HEK293T (cell line): ENCODE measurements around the gene ALDH3A2.

Experiments used
- CTCF ChIA-PET: fragments of 350-600 bp; formaldehyde crosslinking; extraction: SDS; loops from one replicate; lab custom pipeline; 2021; ENCODE audit warnings: antibody characterized with exemption, inconsistent platforms; lab: Yijun Ruan, JAX
- POLR2A ChIA-PET: fragments of 350-600 bp; formaldehyde crosslinking; extraction: SDS; loops from one replicate; lab custom pipeline; 2020; ENCODE audit warnings: antibody characterized with exemption, inconsistent platforms; lab: Yijun Ruan, JAX
- DNase-seq: peaks from one replicate; pipeline ENCODE4 v3.0.0; 2012; ENCODE audit warnings: mixed read lengths; ENCODE audit errors: extremely low spot score
- ARNT ChIP-seq: fragments of 450-650 bp; IDR thresholded peaks from 2 replicates; pipeline ENCODE4 v1.6.1; 2017; ENCODE audit warnings: mild to moderate bottlenecking
- CTBP1 ChIP-seq: fragments of 450-650 bp; IDR thresholded peaks from 2 replicates; pipeline ENCODE4 v1.6.1; 2016; ENCODE audit warnings: borderline replicate concordance
- ELF4 ChIP-seq: fragments of 450-650 bp; IDR thresholded peaks from 2 replicates; pipeline ENCODE4 v1.6.1; 2017; ENCODE audit warnings: antibody characterized with exemption
- FOXK2 ChIP-seq: fragments of 450-650 bp; IDR thresholded peaks from 2 replicates; pipeline ENCODE4 v1.6.1; 2016; ENCODE audit warnings: mild to moderate bottlenecking
- FOXM1 ChIP-seq: fragments of 450-650 bp; IDR thresholded peaks from 2 replicates; pipeline ENCODE4 v1.6.1; 2017; ENCODE audit warnings: mild to moderate bottlenecking, borderline replicate concordance
- HDGF ChIP-seq: fragments of 450-650 bp; IDR thresholded peaks from 2 replicates; pipeline ENCODE4 v1.6.1; 2017; ENCODE audit warnings: antibody characterized with exemption, borderline replicate concordance
- L3MBTL2 ChIP-seq: fragments of 450-650 bp; conservative IDR thresholded peaks from 2 replicates; pipeline ENCODE4 v1.6.1; 2016; ENCODE audit warnings: mild to moderate bottlenecking
- NFRKB ChIP-seq: fragments of 450-650 bp; IDR thresholded peaks from 2 replicates; pipeline ENCODE4 v1.6.1; 2016; ENCODE audit warnings: mild to moderate bottlenecking, moderate library complexity
- PKNOX1 ChIP-seq: fragments of 450-650 bp; IDR thresholded peaks from 2 replicates; pipeline ENCODE4 v1.6.1; 2016
- SP1 ChIP-seq: fragments of 450-650 bp; IDR thresholded peaks from 2 replicates; pipeline ENCODE4 v1.6.1; 2017
- SUZ12 ChIP-seq: fragments of 450-650 bp; IDR thresholded peaks from 2 replicates; pipeline ENCODE4 v1.6.1; 2016; ENCODE audit warnings: mild to moderate bottlenecking
- TARDBP ChIP-seq: fragments of 450-650 bp; IDR thresholded peaks from 2 replicates; pipeline ENCODE4 v1.6.1; 2016
- ZNF384 ChIP-seq: fragments of 450-650 bp; IDR thresholded peaks from 2 replicates; pipeline ENCODE4 v1.6.1; 2016

ALDH3A2 gene

GRCh38 chr17:19641687-19642372 is 6.7 kb upstream of the ALDH3A2 start:
- ChIA-PET POLR2A (no interaction called here), CTCF (interaction anchor here (1.1 kb wide), 1 partner anchor 126 kb away, joined by 4 read pairs; no protein-coding TSS in a partner anchor)
- no peak for DNase-seq
- TF ChIP-seq SUZ12 (no peak), CTBP1 (no peak), FOXM1 (no peak), HDGF (no peak), SP1 (no peak), ZNF384 (no peak), ELF4 (no peak), PKNOX1 (no peak), NFRKB (no peak), L3MBTL2 (no peak), TARDBP (no peak)

- TF ChIP-seq ELF4 (no peak), PKNOX1 (no peak), ARNT (no peak), CTBP1 (no peak), FOXM1 (no peak), NFRKB (no peak)
- no peak for DNase-seq
- POLR2A ChIA-PET, result interaction anchor here (2.0 kb wide), 1 partner anchor 108 kb away, joined by 8 read pairs; the partner anchor contains the start of gene SLC47A1
- CTCF ChIA-PET, result interaction anchor here (1.1 kb wide), 2 partner anchors 9 to 127 kb away, joined by 4 to 10 read pairs; no protein-coding TSS in a partner anchor
Observed at GRCh38 chr17:19642373-19642893, 6.1 kb upstream of the ALDH3A2 start.

GRCh38 chr17:19644493-19645210 is 3.9 kb upstream of the ALDH3A2 start:
- DNase-seq, result no peak
- POLR2A ChIA-PET, result interaction anchor here (1.4 to 2.0 kb wide), 2 partner anchors 22 to 111 kb away, joined by 3 to 8 read pairs; partner anchors contain the start of gene SLC47A1
- CTCF ChIA-PET, result interaction anchor here (0.5 to 1.3 kb wide), 2 partner anchors 131 to 332 kb away, joined by 3 read pairs; no protein-coding TSS in a partner anchor
- no peak for TF ChIP-seq TARDBP
- TF ChIP-seq ARNT, result no peak
- TF ChIP-seq L3MBTL2, result no peak
- TF ChIP-seq ZNF384, result no peak

- CTCF ChIA-PET, result interaction anchor here (0.9 to 3.5 kb wide), 6 partner anchors 18 to 132 kb away, joined by 3 to 13 read pairs (median 4); no protein-coding TSS in a partner anchor
- peak; percentile 32; the same call in 1 of the 2 replicates for TF ChIP-seq PKNOX1
- TF ChIP-seq ELF4, result no peak
- POLR2A ChIA-PET, result interaction anchor here (0.6 to 4.3 kb wide), 3 partner anchors 23 to 112 kb away, joined by 3 to 31 read pairs (median 3); partner anchors contain the start of gene SLC47A1
- peak; percentile 46 for DNase-seq
Observed at GRCh38 chr17:19645734-19646201, 2.8 kb upstream of the ALDH3A2 start.

- DNase-seq, result no peak
- ChIA-PET CTCF (interaction anchor here (0.6 to 3.5 kb wide), 12 partner anchors 16 to 284 kb away, joined by 3 to 13 read pairs (median 4); partner anchors contain the start of gene B9D1), POLR2A (interaction anchor here (0.5 to 4.3 kb wide), 27 partner anchors 10 to 402 kb away, joined by 3 to 34 read pairs (median 11); partner anchors contain the start of genes B9D1 and SLC47A1)
- TF ChIP-seq PKNOX1 (peak; percentile 21; the same call in 1 of the 2 replicates), FOXK2 (no peak)
Observed at GRCh38 chr17:19646788-19647696, 1.5 kb upstream of the ALDH3A2 start.
